ENCODE measurements around the gene CASR.

GRCh38 chr3:122227036-122227781, 43.7 kb downstream of the CASR start:
- TF ChIP-seq, protein P1, sequence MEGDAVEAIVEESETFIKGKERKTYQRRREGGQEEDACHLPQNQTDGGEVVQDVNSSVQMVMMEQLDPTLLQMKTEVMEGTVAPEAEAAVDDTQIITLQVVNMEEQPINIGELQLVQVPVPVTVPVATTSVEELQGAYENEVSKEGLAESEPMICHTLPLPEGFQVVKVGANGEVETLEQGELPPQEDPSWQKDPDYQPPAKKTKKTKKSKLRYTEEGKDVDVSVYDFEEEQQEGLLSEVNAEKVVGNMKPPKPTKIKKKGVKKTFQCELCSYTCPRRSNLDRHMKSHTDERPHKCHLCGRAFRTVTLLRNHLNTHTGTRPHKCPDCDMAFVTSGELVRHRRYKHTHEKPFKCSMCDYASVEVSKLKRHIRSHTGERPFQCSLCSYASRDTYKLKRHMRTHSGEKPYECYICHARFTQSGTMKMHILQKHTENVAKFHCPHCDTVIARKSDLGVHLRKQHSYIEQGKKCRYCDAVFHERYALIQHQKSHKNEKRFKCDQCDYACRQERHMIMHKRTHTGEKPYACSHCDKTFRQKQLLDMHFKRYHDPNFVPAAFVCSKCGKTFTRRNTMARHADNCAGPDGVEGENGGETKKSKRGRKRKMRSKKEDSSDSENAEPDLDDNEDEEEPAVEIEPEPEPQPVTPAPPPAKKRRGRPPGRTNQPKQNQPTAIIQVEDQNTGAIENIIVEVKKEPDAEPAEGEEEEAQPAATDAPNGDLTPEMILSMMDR (IDR thresholded peaks at IDR 0.05) = no peak
- no peak for TF ChIP-seq POLR2AphosphoS5 (IDR thresholded peaks at IDR 0.05)
- TF ChIP-seq POLR2A (IDR thresholded peaks at IDR 0.05) = no peak

All from breast epithelium (tissue), 3 donors.